Skin of body (tissue), 2 donors: ENCODE data around the gene TBC1D8. TPM values are rescaled to one million over a fixed set of nuclear protein-coding genes. Genes with fewer than 3 reads are reported as not detected.

Experiments
- DNase-seq: peaks from one replicate; lab custom pipeline; 2025; lab: John Stamatoyannopoulos, UW
- total RNA-seq: library from RNA; depleted of rRNA; stranded (reverse); fragments of >200 nt; gene quantifications from one replicate; pipeline ENCODE4 v1.2.3, GENCODE V29; 2014

TBC1D8 gene
- total RNA-seq, 1 donor from 2014 or later = 20.7 TPM

DNA sequence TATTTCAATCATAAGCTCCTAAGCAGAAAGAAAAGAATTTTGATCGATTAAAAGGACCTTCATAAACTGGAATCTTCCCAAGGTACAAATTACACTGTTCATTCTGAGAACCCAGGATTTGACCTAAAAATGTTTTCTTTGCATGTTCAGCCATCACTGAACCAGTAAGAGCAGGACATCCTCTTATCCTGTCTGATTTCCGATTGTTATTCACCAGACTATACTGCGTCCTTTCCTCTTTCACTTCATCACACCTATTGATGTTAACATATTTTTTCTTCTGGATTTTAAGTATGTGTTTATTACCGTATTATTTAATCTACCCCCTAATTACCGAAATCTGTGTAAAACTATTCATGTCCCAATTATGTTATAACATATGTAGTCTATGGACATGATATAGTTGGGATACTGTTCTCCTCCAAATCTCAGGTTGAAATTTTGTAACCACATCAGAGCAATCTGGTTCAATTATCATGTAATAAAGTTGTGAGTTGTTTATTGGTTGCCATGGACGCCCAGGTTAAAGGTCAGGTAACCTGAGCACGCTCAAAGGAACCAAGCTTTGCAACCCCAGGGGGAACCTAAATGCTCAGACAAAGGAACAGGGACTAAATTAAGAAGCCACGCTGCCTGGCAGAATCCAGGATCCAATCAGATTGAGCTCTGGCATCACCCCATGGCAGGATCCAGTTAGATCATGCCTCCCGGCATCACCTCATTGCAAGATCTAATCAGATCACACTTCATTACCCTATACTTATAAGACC is 11.6 kb upstream of the TBC1D8 start:
- no peak for DNase-seq

DNA sequence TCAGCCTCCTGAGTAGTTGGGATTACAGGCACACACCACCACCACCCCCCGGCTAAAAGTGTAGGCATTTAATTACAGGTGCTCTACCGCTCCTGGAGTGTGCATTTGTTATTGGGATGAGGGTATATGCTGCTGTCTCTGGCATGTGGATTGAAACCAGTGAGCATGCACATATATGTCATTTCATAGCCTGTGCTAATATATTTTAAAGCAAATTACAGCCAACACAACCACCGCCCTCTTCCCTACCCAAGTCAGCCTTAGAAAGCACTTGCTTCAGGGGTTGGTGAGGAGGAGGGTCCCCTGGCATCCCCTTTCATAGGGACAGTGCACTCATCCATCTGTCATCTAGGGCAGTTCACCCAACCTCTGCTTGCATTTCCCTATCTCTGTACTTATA is 10.5 kb upstream of the TBC1D8 start:
- no peak for DNase-seq

DNA sequence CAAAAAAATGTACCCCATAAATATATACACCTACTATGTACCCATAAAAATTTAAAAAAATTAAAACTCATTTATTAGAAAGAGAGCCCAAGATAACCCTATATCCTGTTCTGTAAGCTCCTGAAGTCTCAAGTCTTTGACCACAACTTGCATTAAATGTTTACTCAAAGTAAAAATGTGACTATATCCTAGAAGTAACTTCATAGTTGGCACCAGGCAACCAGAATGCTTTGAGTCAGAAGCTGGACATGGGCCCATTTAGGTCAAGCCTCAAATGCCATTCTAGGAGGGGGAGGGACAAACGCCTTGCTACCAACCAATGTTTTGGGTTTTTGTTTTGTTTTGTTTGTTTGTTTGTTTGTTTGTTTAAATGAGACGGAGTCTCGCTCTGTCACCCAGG is 9.3 kb upstream of the TBC1D8 start:
- no peak for DNase-seq

GRCh38 chr2:101159526-101159925 is 8.3 kb upstream of the TBC1D8 start:
- no peak for DNase-seq

GRCh38 chr2:101157272-101157671 is 6.1 kb upstream of the TBC1D8 start:
- DNase-seq = no peak

- no peak for DNase-seq
These were observed 2.6 kb upstream of the TBC1D8 start for GRCh38 chr2:101153787-101154186.

- no peak for DNase-seq
These were observed 2.0 kb upstream of the TBC1D8 start for GRCh38 chr2:101153077-101153707.

GRCh38 chr2:101152272-101153076 is 1.3 kb upstream of the TBC1D8 start:
- DNase-seq = peak; percentile 56

GRCh38 chr2:101151859-101152271 is 683 bp upstream of the TBC1D8 start:
- DNase-seq = no peak

- DNase-seq = no peak
These were observed 656 bp downstream of the TBC1D8 start for GRCh38 chr2:101150306-101151145.

DNA sequence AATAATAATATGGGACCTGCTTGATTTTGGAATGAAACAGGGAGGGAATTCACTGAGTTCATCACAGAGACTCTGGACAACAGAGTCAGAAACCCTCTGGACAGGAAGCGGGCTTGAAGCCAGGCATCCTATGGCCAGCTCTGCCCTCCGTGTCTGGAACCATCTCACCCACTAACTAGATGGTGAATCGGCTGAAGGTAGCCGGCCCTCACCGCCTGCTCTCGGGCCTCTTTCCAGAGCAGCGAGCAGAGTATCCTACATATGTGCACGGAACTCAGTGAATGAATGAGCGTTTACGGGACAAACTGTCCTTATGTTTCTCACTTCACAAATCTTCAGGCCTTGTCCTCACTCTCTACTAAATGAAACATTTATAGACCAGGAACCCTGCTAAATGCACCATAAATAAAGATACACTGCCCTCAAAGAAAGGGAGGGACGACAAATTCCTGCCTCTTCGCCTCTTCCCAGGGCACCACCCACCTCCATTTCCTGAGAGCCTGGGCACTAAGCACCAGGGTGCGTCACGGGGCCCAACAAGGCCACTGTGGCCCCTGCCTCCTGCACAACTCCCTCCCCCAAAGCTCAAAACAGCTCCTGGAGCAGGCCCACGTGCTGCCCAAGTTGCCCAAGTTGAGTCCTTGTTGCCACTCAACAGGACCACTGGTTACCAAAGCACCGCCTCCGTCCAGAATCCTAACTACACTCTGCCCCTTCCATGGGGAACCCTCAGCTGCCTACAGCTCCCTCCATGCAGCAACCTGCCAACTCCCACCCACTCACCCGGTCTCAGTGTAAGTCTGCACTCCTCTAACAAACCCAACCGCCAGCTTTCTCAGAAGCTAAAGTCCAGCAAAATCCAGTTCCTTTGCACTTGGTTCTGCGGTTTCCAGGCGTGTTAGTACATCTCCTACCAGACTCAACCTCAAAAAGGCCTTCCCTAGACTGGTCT is 1.7 kb downstream of the TBC1D8 start:
- no peak for DNase-seq

DNA sequence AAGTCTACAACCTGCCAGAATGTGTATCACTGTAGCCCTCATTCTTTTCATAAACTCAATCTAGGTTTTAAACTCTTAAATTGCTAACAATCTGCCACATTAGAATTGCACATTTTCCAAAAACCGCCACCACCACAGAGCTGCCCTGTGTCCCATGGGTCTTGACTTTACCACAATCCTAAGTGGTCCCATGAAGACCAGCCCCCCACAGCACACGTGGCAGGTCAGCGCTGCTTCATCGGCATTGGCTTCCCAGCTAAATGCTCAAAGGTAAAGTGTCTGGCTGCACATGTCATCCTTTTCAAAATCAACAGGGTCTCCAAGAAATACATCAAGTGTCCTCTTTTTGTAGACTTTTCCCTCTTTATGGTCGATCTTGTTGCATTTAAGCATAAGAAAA is 2.4 kb downstream of the TBC1D8 start:
- DNase-seq = no peak

- no peak for DNase-seq
These were observed 3.2 kb downstream of the TBC1D8 start for GRCh38 chr2:101147971-101148370.

DNA sequence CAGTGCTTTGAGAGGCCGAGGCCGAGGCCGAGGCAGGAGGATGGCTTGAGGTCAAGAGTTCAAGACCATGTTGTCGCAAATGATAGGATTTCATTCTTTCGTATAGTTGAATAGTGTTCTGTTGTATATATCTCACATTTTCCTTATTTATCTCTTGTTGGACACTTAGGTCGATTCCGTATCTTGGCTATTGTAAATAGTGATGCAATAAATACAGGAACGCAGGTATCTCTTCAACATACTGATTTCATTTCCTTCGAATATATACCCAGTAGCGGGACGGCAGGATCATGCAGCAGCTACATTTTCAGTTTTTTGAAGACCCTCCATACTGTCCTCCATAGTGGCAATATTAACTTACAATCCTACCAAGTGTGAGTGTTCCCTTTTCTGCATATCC is 4.1 kb downstream of the TBC1D8 start:
- no peak for DNase-seq

DNA sequence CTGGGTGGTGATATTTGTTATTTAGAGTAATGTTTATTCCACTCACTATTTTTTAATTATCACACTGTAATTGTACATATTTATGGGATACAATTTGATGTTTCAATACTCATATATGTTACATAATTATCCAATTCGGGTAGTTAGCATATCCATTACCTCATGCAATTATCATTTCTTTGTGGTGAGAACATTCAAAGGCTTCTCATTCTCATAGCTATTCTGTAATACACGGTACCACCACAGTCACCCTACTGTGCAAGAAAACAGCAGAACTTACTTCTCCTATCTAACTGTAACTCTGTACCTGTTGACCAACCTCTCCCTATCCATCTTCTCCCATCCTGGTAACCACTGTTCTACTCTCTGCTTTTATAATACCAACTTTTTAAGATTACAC is 4.6 kb downstream of the TBC1D8 start:
- DNase-seq = no peak

DNA sequence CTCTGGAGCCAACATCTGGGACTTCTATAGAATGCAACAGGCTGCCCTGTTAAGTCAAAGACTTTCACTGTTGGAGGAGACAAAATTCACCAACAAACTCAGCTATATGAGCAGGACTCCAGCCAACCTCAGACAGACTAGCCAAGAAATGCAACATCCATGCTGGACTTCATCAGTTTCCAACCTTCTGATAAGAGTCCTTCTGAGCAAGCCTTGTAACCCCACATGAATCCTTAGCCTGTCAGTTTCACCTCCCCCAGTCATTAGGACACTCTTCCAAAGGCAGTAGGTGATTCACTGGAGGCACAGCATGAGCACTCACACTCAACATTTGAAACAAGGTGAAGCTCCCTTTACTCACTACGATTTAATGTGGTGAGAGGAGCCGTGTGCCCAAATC is 5.8 kb downstream of the TBC1D8 start:
- DNase-seq = no peak

GRCh38 chr2:101142163-101142562 is 9.0 kb downstream of the TBC1D8 start:
- DNase-seq = no peak

DNA sequence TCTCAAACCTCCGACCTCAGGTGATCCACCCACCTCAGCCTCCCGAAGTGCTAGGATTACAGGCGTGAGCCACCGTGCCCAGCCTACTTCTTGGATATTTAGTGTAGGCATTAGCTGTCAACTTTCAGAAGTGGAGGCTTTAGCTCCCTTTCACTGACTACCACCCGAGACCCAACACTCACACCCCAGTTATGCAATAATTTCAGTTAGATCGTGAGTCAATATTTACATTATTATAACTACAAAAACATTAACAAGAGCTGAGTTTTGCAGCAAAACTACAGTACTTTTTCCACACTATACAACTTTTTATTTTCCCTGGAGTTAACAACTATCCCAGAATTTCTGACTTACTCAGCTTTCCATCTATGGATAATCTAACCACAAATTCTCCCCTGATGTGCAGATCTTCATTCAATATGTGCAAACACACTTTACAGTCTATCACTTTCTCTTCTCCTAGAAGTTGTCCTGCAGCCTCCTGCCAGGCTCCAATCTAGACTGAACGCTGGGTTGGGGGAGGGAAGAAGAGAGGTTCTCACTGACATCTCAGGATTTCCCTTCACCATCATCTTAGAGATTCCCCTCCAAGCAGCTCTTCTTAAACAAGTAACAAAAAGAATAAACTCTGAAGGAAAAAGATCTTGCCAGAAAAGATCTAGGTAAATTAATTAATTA is 10.1 kb downstream of the TBC1D8 start:
- DNase-seq = no peak

DNA sequence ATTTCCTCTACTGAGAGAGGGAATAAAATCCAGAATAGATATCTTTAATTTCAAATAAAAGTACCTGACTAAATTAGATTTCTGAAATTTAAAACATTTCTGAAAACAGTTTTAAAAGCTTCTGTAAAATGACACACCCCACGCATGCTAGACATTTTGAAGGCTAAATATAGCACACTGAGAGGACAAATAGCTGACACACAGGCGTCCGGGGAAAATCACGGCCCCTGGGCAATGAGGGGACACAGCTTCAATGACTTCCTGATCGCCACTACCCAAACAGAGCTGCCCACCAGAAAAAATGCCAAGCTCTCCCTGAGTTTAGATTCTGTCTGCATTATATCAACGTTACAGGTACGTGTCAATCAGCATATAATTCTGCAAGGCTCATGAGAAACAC is 10.9 kb downstream of the TBC1D8 start:
- DNase-seq = no peak

- DNase-seq = no peak
These were observed 11.7 kb downstream of the TBC1D8 start for GRCh38 chr2:101139495-101139894.
